Stimulated activated CD8-positive, alpha-beta memory T cell treated with anti-CD3 and anti-CD28 coated beads, Interleukin-12 subunit alpha, Interleukin-12 subunit beta, amount 100 ng/mL, for 24 hours (primary cell): ENCODE measurements around the gene SAMD1.

Source experiments
- DNase-seq: peaks from one replicate; pipeline ENCODE4 v3.0.0-alpha.2; 2020; ENCODE audit errors: extremely low read depth

SAMD1 gene

DNA sequence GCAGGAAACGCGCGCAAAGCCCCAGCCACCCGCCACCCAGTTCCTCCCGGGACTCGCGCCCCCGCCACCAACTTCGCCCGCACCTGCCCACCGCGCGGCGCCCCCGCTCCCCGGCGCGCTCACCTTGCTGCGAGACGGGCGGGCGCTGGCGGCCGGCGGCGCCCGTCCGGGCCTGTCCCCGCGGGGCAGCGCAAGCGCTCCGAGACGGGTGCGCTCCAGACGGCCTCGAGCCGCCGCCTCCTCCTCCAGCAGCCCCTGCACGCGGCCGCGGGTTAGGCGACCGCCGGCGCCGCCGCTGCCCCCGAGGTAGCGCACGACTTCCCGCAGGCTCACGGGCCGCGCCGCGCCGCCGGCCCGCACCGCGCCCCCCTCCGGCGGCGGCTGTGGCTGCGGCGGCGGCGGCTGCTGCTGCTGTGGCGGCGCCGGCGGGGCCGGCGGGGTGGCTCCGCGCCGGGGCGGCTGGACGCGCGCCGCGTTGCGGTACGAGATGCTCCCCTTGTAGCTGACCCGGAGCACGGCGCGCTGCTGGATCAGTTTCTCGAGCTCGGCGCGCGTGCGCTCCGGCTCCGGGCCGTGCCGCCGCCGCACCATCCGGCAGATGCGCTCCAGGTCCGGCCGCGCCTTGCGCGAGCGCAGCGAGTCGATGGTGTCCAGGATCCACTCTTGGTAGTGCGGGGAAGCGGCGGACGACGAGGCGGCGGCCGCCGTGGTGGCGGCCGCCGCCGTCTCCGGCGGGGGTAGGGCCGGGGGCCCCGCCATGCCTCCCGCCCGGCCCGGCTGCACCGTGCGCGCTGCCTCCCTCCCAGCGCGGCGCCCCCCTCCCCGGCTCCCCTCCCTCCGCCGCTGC is 666 bp downstream of the SAMD1 start:
- DNase-seq, result no peak

DNA sequence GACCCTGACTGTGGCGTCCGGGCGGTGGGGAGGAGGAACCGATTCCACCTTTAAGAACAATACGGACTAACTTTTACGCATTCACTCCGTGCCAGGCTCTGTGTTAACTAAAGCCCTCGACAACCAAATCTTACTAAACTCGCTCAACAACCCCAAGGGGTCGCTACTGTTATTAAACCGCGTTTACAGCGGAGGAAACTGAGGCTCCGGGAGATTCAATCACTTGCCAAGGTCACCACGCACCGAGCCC is 1.2 kb downstream of the SAMD1 start:
- DNase-seq, result no peak

DNA sequence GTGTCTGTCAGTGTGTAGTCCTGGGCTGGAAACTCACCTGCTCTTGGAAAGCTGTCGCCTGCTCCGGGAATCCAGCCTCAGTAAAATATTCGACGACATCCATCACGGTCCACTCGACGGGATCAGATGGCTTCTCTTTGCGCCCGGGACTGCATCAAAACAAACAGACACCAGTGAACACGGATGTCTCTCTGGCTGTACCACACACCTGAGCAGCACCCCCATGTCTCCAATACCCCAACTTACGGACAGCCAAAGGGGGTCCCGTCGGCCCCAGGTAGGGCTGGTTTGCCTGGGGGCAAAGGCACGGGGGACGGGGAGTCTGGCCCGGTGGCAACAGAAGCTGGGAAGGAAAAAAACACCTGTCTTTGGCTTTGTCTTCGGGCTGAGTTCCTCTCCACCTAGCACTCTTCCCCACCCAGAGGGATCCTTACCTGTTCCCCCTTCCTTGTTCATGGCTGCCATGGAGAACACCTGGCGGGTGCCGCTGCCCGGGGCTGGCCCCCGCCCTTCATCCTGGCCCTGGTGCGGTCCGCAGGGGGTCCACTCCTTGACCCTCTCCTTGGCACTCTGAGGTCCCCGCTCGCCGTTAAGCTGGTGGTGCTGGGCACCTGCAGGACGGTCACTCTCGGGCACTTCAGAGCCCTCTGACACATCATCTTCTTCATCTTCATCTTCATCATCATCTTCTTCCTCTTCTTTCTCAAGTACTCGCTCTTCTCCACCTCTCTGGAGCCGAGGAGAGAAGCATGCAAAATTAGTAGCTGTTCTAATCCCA is 1.7 kb downstream of the SAMD1 start:
- no peak for DNase-seq

DNA sequence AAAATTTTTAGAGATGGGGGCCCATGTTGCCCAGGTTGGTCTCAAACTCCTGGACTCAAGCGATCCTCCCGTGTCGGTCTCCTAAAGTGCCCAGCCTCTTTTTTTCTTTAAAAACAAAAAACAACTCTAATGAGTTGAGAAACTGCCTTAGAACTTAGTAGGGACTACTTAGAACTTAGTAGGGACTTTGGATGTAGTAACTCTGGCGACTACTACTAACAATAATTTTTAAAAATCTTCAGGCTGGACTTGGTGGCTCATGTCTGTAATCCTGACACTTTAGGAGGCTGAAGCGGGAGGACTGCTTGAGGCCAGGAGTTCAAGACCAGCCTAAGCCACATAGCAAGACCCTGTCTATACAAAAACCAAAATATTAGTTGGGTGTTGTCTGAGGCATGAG is 4.5 kb downstream of the SAMD1 start:
- DNase-seq, result no peak

DNA sequence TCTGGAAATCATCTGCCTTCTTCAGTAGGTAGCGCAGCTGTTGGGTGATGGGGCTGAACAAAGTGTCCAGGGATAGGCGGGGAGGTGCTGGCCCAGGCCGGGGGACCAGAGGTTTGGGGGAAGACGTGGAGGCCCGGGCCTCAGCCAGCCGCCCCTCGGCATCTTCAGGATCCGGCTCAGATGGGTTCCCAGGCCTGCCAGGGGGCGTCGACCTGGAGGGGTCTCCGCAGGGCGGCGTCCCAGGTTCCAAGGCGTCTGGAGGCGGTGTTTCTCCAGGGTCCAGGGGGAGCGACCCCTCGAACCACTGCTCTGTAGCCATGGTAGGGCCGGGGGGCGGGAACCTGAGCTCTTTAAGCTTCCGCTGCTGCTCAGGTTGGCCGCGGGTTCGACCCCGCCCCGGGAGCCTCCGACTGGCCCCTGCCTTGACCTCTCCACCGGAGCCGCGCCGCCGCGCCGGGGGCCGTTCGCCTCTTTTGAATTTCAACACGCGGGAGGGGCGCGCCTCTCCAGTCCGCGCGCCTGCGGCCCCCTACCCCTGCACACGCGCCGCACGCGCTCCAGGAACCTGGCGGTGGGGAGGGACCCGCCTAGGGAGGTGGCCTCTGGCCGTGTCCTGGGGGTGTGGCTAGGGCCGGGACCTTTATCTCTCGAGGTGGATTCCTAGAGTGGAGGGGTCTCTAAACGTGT is 5.1 kb downstream of the SAMD1 start, which contains the start of gene C19orf67:
TSS of gene C19orf67 (minus strand) at position 475 of the 687 bp plus-strand sequence. CDS start at position 319, 156 bp downstream.
- DNase-seq, result no peak

DNA sequence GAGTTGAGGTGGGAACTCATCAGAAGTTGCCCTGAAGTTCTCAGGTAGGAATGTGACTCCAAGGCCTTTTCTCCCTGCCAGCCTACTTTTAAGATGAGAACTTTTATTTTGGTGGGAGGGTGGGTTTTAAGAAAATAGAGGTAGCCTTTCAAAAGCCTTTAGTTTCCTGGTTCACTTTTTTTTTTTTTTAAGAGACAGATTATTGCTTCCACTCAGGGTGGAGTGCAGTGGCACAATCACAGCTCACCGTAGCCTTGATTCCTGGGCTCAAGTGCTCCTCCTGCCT is 7.9 kb downstream of the SAMD1 start:
- no peak for DNase-seq

DNA sequence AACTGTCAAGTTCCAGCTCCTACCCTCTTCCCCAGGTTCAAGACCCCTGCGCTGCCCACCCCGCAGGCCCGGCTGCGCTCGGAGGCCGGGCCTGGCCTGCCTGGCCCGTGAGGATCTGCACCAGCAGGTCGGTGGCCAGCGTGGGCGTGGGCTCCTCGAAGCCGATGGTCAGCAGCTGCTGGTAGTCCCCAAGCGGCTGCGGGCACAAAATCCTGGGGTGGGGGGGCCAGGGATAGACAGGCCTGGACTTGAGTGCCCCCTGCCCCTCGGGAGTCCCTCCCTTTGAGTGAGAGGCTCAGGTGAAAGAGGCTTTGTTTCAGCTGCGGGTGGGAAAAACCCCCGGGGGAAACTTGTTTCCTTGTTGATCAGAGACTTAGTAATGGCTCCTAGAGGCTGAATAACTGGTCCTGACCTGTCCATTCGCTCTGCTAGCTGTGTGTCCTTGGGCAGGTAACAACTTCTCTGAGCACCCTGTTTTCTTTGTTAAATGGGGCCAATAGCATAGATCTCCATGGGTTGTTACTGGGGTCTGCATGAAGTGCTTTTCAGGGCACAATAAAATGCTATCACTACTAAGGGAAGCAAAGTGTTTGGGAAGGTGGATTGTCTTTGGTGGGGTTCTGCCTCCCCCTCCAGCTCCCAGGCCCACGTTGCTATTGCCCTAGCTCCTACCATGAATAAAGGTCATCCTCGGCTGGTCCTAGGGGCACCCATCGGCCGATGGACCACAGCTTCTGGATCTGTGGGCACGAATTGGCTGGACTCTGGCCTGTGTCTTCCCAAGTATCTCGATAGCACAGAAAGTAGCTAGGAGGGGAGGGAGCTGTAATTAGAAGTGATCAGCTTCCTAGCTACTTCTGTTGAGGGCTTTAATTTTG is 8.5 kb downstream of the SAMD1 start:
- no peak for DNase-seq

DNA sequence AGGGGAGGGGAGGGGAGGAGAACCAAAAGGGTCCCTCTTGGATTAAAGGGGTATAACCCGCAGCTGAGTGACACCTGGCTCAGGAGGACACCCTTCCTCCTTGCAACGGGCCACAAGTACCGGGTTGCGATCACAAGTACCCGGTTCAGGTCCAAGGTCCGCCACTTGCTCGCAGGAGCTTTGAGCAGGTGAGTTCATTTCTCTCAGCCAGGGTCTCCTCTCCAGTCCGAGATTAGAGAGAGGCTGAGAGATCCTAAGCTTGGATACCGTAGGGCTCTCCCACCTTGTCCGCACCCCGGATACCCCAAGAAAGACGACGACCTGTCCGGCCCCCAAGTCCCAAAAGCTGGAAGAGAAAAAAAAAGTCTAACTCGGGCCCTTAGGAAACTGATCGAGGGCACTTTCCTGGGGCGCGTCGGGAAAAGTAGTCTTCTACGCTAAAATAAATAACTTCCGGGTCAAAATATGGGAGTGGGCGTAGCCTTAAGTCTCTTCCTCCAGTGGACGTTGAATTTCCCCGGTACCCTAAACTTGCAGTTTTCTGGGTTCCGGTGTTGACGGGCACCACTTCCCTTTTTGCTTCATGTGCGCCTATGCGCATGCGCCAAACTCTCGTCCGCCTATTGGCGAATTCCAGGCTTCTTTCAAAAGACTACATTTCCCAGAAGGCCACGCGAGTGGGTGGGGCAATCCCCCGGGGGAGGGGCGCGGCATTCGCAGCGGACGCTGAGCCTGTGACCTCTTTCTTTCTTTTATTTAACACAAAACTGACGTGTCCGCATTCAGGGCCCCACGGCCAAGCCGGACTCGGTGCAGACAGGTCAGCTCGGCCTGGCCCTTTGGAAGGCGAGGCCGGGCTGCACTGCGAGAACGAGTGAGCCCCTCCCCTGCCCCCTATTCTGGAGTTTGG is 9.4 kb downstream of the SAMD1 start:
- DNase-seq, result peak; percentile 95

DNA sequence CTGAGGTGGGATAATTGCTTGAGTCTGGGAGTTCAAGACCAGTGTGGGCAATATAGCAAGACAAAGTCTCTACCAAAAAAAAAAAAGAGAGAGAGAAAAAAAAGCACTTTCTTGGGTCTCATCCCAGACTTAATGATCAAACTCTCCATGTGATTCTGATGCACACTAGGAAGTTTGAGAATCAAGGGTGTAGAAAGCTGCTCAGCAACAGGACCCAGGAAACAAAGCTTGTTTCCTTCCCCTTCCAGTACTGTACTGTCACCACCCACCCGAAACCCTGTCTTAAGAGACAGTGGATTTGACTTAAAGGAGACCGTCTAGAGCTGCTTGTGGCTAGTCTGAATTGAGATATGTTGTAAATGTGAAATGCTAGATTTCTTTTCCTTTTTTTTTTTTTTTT is 12.1 kb downstream of the SAMD1 start:
- no peak for DNase-seq

DNA sequence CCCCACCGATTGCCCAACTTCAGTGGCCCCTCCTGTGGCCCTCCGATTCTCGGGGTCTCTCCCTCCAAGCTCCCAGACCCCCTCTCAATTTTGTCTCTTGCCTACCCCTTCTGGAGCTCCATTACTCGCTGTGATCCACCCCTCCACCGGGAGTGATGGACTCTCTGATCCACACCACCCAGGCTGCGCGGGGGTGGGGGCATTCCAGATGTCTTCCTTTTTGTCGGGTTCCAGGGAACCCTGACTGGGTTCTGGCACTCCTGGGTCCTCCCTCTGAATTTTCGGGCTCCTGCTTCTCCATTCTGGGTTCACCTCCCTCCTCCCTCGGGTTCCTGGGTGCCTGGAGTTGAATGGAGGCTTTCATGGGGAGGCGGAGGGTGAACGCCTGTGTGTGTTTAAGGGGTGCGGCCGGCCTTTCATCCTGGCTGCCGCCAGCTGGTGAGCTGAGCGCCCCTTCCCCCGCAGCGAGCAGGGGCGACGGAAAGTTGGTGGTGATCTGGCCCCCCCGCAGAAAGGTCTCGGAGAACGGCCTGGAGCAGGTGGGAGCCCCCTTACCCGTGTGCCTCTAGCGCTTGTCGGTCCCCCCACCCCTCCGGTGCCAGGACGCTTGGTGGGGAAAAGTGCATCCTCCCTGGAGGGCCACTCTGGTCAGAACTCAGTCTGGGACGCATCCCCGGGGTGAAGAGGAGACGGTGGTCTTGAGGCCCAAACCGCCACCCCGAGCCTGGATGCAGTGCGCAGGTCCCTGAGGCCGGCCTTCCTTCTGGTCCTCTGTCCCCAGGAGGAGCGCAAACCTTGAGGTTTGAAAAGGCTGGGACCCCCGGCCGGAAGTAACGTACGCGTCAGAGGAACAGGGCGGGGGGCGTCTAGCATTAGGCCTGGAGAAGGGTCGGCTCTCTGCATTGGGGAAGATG is 16.4 kb downstream of the SAMD1 start:
- DNase-seq, result no peak

DNA sequence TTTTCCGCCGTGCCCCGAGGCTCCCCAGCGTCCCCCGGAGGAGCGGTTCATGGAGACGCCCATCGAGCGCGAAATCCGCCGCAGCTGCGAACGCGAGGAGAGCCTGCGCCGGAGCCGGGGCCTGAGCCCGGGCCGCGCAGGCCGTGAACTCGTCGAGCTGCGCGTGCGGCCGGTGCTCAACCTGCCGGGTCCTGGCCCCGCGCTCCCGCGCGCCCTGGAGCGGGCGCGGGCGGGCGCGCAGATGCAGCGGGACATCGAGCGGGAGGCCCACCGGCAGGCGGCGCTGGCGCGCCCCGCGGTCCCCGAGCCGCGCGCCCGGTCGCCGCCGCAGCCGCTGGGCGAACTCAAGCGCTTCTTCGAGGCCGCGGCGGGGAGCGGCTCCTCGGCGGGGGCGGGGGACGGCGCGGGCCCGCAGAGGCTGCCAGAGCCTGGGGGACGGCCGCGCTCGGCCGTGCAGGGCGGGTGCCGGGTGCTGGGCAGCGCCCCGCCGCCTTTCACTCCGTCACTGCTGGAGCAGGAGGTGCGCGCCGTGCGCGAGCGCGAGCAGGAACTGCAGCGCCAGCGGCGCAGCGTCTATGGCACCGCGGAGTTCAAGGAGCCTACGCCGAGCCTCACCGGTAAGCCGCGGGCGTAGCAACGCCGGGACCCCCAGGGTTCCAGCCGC is 17.2 kb downstream of the SAMD1 start:
- no peak for DNase-seq

DNA sequence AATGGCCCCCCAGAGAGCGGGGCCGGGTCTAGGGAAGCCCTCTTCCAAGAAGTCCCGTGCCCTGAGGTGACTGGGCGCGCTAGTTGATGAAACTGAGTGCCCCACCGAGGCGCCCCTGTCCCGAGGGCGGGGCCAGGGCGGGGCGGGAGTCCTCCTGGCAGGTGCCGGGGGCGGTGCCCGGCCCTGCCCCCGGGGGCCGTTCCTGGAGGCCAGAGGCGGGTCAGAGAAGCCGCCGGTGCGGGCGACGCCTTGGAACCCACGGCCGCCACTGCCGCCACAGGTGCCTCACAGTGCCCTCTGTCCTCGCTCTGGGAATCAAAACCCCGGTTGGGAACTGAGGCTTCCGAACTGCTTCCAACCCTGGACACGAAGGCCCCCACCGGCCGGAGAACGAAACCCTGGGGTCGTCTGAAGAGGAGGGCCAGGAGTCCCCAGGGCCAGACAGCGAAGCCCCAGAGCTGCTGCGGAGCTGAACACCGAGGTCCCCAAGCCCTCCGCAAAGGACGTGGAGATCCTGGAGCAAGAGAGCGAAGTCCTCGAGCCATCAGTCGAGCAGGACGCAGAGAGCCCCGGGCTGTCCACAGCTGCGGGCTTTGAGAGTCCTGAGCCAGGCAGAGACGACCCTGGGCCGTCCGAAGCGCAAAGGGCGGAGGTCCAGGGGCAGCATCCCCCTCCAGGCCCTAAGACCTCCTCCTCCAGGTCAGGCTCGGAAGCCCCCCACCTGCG is 17.9 kb downstream of the SAMD1 start, which contains the start of gene MISP3:
TSS of gene MISP3 (plus strand) at position 252 of the 726 bp plus-strand sequence. CDS start 524 bp downstream, outside the sequence.
- DNase-seq, result no peak

DNA sequence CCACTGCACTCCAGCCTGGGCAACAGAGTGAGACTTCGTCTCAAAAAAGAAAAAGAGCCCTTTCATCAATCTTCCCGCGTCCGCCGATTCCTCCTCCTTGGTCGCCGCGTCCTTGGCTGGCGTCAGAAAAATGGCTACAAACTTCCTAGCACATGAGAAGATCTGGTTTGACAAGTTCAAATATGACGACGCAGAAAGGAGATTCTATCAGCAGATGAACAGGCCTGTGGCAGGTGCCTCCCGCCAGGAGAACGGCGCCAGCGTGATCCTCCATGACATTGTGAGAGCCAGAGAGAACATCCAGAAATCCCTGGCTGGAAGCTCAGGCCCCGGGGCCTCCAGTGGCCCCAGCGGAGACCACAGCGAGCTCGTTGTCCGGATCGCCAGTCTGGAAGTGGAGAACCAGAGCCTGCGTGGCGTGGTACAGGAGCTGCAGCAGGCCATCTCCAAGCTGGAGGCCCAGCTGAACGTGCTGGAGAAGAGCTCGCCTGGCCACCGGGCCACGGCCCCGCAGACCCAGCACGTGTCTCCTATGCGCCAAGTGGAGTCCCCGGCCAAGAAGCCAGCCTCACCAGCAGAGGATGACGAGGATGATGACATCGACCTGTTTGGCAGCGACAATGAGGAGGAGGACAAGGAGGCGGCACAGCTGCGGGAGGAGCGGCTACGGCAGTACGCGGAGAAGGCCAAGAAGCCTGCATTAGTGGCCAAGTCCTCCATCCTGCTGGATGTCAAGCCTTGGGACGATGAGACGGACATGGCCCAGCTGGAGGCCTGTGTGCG is 20.1 kb downstream of the SAMD1 start:
- no peak for DNase-seq

DNA sequence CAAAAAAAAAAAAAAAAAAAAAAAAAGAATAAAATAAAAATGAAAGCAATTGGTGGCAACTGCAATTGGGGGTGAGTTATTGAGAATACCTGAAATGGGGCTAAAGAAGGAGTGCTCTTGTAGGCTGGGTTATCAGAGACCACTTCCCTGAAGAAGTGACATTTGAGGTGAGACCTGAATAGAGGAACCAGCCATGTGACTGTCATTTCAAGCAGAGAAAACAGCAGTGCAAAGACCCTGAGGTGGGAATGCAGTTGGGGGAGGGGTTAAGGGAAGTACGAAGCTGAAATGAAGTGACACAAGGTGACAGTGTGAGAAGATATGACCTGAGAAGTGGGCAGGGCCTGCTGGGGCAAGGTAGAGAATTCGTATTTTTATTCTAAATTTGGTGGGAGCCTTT is 24.4 kb downstream of the SAMD1 start:
- DNase-seq, result no peak

DNA sequence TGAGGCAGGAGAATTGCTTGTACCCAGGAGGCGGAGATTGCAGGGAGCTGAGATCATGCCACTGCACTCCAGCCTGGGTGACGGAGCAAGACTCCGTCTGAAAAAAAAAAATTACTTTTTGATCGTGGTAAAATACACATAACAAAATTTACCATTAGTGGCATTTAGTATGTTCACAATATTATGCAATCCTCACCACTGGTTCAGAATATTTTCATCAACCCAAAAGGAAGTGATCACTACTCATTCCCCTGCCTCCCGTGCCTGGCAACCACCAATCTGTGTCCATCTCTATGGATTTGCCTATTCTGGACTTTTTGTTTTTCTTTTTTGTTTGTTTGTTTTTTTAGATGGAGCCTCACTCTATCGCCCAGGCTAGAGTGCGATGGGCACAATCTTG is 27.4 kb downstream of the SAMD1 start:
- no peak for DNase-seq

DNA sequence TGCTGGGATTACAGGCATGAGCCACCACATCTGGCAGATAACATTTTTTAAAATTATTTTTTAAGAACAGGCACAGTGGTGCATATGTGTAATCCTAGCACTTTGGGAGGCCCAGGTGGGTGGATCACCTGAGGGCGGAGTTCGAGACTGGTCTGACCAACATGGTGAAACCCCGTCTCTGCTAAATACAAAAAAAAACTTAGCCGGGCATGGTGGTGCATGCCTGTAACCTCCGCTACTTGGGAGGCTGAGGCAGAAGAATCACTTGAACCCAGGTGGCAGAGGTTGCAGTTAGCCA is 28.0 kb downstream of the SAMD1 start:
- no peak for DNase-seq

DNA sequence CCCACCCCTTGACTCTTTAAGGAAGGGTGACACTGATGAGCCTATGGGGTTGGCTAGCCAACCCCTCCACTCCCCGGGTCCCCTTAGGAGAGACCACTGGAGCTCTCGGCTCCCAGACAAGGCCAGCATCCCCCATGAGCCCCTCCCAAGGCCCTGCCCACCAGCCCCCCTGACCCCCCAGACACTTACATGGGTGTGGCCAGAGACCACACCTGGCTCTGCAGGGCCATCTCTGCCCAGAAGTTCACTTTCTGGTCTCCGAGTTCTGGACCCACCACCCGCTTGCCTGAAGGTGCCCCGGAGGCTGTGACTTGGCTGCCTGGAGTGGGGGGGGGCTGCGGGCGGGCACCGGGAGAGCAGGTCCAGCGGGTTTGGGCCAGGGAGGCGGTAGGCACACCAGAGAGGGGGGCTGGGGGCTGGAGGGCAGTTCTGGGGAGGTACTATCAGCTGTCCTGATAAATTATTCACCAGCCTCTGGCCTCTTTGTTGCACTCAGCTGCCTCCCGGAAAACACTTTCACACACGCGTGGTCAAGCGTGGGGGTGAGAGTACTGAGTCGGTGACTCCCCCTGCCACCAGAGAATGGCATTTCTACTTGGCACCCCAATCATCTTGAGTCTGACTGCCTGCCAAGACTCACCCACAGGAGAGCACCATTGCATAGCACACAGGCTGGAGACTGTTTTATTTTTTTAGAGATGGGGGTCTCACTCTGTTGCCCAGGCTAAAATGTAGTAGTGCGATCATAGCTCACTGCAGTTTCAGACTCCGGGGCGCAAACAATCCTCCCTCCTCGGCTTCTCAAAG is 28.6 kb downstream of the SAMD1 start, which contains the start of gene PALM3:
TSS of gene PALM3 (minus strand) at position 326 of the 807 bp plus-strand sequence. CDS start at position 230, 96 bp downstream.
- no peak for DNase-seq
